GM12865 (cell line): ENCODE measurements around the gene ERVMER34-1.

Experiments
- DNase-seq: peaks from one replicate; pipeline ENCODE4 v3.0.0; 2010; ENCODE audit warnings: low read depth
- H3K4me3 ChIP-seq: 2 replicates; pipeline ENCODE4 v1.5.1; 2011; ENCODE audit warnings: mild to moderate bottlenecking, low read depth, low read length, control low read depth
- TF ChIP-seq, protein P1 (sequence below): IDR thresholded peaks from 2 replicates; pipeline ENCODE4 v1.5.1; 2011; ENCODE audit warnings: low read length, control low read depth, low read depth, inconsistent platforms; ENCODE audit not compliant: insufficient read depth; ENCODE audit errors: missing control alignments

Gene ERVMER34-1

DNA sequence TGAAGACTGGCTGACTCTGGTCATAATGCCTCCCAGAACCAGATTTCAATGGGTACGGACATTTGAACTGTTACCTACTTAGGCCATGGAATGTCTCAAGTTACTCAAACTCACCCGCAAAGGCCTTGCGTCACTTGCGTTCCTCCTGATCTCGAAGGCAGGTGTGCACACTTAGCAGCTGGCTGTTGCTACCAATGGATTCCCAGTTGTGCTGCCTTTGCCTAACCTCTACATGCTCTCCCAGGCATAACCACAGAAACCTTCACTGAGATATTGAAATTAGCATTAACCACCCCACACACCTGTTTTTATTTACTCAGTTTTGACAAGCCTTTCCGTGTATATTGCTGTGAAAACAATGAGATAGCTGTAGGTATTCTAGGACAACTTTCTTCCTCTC lies 2.8 kb downstream of the ERVMER34-1 start:
- H3K4me3 ChIP-seq, result no peak overlapping the region
- DNase-seq, result peak; percentile 38
- TF ChIP-seq, protein P1, sequence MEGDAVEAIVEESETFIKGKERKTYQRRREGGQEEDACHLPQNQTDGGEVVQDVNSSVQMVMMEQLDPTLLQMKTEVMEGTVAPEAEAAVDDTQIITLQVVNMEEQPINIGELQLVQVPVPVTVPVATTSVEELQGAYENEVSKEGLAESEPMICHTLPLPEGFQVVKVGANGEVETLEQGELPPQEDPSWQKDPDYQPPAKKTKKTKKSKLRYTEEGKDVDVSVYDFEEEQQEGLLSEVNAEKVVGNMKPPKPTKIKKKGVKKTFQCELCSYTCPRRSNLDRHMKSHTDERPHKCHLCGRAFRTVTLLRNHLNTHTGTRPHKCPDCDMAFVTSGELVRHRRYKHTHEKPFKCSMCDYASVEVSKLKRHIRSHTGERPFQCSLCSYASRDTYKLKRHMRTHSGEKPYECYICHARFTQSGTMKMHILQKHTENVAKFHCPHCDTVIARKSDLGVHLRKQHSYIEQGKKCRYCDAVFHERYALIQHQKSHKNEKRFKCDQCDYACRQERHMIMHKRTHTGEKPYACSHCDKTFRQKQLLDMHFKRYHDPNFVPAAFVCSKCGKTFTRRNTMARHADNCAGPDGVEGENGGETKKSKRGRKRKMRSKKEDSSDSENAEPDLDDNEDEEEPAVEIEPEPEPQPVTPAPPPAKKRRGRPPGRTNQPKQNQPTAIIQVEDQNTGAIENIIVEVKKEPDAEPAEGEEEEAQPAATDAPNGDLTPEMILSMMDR, result no peak

DNA sequence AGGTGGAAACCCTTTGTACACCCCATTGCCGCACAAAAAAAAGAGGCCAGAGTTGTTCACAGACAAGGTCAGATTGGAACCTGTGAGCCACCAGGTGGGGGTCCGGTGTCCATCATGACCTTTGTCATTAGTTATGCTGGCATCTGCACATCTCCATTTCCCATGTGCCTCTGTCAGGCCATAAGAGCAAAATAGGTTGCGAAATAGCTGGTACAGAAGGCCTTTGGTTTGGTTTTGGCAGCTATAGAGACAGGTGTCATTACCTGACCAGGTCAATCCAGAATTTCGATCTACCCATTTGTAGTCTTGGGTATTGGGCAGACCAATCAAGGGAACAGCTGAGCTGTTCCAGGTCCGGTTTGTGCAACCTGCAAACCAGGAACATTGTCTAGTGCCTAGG lies 6.6 kb downstream of the ERVMER34-1 start:
- no peak overlapping the region for H3K4me3 ChIP-seq
- DNase-seq, result no peak
- TF ChIP-seq, protein P1, result no peak

DNA sequence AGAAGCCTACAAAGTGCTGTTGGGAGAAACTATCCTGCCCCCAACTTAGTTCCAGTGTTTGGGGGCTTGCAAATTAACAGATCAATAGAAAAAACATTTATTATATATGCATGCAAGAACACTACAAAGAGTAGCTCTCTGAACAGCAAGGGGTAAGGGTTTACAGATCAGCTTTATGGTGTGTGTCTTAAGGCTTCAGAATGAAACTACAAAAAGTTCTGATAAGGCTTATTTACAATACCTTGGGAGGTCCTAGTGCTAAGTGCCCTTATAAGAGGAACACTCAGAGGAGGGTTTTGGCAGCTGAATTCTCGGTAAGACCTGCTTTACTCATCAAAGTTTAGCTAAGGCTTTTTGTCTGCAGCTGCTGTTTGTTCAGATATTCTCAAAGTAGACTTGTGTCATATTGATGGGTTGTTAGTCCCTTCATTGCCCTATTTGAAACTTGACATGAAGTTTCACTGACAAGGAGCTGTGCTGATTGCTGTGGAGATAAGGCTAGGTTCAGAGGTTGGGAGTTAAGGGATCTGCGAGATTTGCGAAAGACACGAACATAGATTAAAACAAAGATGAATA lies 7.7 kb downstream of the ERVMER34-1 start:
- DNase-seq, result no peak
- H3K4me3 ChIP-seq, result no peak overlapping the region
- TF ChIP-seq, protein P1, result no peak

DNA sequence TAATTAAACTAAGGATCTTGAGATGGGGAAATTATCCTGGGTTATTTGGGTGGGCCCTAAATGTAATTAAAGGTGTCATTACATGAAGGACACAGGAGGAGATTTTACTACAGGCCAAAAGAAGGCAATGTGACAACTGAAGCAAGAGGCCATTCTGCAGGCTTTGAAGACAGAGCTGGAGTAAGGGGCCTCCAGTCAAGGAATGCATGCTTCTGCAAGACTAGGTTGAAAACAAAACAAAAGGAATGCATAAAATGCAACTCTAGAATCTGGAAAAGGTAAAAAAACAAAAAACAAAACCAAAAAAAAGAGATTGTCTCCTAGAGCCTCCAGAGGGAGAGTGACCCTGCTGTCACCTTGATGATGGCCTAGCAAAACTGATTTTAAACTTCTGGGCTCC lies 21.6 kb downstream of the ERVMER34-1 start:
- no peak for DNase-seq
- no peak overlapping the region for H3K4me3 ChIP-seq
- TF ChIP-seq, protein P1, result no peak

DNA sequence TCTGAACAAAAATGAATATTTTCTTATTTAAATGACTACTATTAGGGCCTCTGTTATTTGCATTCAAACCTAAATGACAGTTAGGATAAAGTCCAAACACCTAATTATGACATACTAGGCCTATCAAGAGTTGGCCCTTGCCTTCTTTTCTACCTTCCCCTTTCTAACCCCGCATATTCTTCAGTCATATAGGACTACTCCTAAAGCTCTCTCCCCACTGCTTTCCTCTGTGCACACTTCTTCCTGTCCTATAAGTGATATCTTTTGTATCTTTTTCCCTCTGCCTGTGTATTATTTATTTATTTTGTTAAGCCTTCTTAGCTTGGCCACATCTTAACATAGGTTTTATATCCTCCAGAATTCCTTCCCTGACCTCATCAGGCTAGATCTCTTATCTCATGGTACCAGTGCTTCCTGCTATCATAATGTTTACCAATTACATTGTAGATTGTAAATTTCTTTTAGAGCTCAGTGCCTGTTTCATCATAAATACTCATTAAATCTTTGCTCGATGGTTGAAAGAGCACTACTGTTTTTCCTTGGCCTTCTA lies 22.5 kb downstream of the ERVMER34-1 start:
- TF ChIP-seq, protein P1, result no peak
- no peak overlapping the region for H3K4me3 ChIP-seq
- no peak for DNase-seq

DNA sequence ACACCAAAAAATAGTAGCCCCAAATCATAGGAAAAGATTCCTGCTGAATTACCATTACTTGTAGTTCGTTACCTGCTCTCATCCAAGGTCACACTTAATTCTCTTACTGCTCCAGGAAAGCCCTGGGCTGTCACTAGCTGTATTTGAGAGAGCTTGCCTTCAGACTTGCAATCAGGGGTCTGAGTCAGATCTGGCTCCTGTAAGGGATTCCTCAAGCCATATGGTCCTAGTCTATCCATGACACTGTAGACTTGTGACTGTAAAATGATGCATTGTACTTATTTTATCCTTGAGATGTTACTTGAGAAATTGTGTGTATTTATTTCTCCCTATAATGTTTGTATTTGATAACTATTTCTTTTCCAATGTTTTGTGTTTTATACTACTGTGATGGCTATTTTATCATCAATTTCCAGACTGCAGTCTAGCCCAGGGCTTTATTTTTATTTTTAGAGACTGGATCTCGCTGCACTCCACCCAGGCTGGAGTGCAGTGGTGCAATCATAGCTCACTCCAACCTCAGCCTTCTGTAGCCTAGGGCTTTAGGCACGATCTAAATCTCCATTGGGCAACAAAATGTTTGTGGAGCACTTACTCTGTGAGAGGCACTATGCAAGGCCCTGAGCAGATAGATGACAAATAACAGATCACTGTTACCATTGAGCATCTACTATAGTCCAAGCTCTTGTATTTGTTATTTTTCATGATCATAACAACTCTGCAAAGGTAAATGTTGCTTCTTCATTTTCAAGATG lies 24.2 kb downstream of the ERVMER34-1 start:
- no peak for DNase-seq
- TF ChIP-seq, protein P1, result no peak
- no peak overlapping the region for H3K4me3 ChIP-seq
